ENCODE measurements around the gene TTC23L.

The TTC23L gene

DNA sequence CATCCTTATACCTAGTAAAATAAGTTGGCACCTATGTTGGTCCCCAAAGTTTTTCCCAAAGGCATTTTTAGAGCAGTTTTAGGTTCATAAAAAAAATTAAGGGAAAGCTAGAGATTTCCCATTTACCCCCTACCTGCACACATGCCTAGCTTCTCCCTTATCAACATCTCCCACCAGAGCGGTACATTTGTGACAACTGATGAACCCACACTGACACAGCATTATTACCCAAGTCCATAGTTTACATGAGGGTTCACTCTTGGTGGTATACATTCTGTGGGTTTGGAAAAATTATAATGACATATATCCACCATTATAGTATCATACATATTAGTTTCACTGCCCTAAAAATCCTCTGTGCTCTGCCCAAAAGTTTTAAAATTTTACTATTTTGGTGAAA, 64.3 kb downstream of the TTC23L start:
- no peak for TF ChIP-seq CTCF (IDR thresholded peaks at IDR 0.05; ENCODE audit: low read depth, low read length)
- DNase-seq (ENCODE audit: low read depth, low spot score) = no peak
- in situ Hi-C loops (cut with HindIII; ENCODE audit: low sequenced_read_pairs) = no loop called here
- no peak overlapping the region for H3K4me3 ChIP-seq (ENCODE audit: low read depth, low read length)

GRCh38 chr5:34905564-34905963, 66.6 kb downstream of the TTC23L start:
- DNase-seq (ENCODE audit: low read depth, low spot score) = peak; percentile 23
- H3K4me3 ChIP-seq (ENCODE audit: low read depth, low read length) = no peak overlapping the region
- in situ Hi-C loops (cut with HindIII; ENCODE audit: low sequenced_read_pairs) = no loop called here
- peak; percentile 50 for TF ChIP-seq CTCF (IDR thresholded peaks at IDR 0.05; ENCODE audit: low read depth, low read length)

- in situ Hi-C loops (cut with HindIII; ENCODE audit: low sequenced_read_pairs) = no loop called here
- no peak for DNase-seq (ENCODE audit: low read depth, low spot score)
- no peak overlapping the region for H3K4me3 ChIP-seq (ENCODE audit: low read depth, low read length)
- no peak for TF ChIP-seq CTCF (IDR thresholded peaks at IDR 0.05; ENCODE audit: low read depth, low read length)
Observed at GRCh38 chr5:34913072-34913471, 74.1 kb downstream of the TTC23L start.

- H3K4me3 ChIP-seq (ENCODE audit: low read depth, low read length) = peak overlapping the region; percentile 97
- no peak for TF ChIP-seq CTCF (IDR thresholded peaks at IDR 0.05; ENCODE audit: low read depth, low read length)
- in situ Hi-C loops (cut with HindIII; ENCODE audit: low sequenced_read_pairs) = no loop called here
- DNase-seq (ENCODE audit: low read depth, low spot score) = no peak
Observed at GRCh38 chr5:34914671-34915138, 75.7 kb downstream of the TTC23L start.

- in situ Hi-C loops (cut with HindIII; ENCODE audit: low sequenced_read_pairs) = no loop called here
- DNase-seq (ENCODE audit: low read depth, low spot score) = peak; percentile 98
- TF ChIP-seq CTCF (IDR thresholded peaks at IDR 0.05; ENCODE audit: low read depth, low read length) = no peak
- peak within 1 kb of the TSS; percentile 97 for H3K4me3 ChIP-seq (ENCODE audit: low read depth, low read length)
Observed at GRCh38 chr5:34915139-34915855, 76.3 kb downstream of the TTC23L start, which contains the start of the genes BRIX1 and RAD1. Gene BRIX1, plus strand, starts transcription at chr5:34915711. Its CDS starts 28 bp downstream, at chr5:34915739. Gene RAD1, minus strand, starts transcription at chr5:34915504. Its CDS starts 612 bp downstream, at chr5:34914892.

DNA sequence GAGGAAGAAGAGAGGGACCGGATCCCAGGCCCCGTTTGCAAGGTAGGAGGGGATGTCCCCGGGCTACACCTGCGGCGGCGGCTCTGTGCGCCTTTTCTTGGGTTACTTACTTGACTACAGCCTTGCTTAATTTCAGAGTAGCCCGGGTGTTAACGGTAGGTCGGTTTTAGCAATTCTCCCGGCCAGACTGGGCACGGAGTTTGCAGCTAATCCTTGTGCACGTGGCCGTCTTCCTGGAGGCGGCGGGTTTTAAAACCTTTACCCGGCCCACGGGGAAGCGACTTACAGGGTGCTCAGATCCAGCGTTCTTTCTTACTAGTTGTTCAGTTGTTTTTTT, 76.9 kb downstream of the TTC23L start:
- in situ Hi-C loops (cut with HindIII; ENCODE audit: low sequenced_read_pairs) = no loop called here
- no peak for TF ChIP-seq CTCF (IDR thresholded peaks at IDR 0.05; ENCODE audit: low read depth, low read length)
- peak overlapping the region; percentile 97 for H3K4me3 ChIP-seq (ENCODE audit: low read depth, low read length)
- no peak for DNase-seq (ENCODE audit: low read depth, low spot score)

Measured in astrocyte of the spinal cord (primary cell).